HepG2 (cell line): ENCODE measurements around the gene GABRB3.

Experiments
- BRCA1 ChIP-seq: sonication (generic); formaldehyde crosslinking; IDR thresholded peaks from 2 replicates; pipeline ENCODE4 v1.4.0; 2020; ENCODE audit warnings: missing genetic modification reagents
- CTCF ChIP-seq: sonication (generic); formaldehyde crosslinking; IDR thresholded peaks from 2 replicates; pipeline ENCODE4 v1.5.0; 2020; ENCODE audit warnings: mild to moderate bottlenecking, missing genetic modification reagents, moderate library complexity
- MED8 ChIP-seq: sonication (generic); formaldehyde crosslinking; IDR thresholded peaks from 2 replicates; pipeline ENCODE4 v1.8.1; 2023; ENCODE audit warnings: mild to moderate bottlenecking, missing genetic modification reagents; ENCODE audit not compliant: insufficient replicate concordance
- XRCC5 ChIP-seq: fragments of 200-400 bp; formaldehyde crosslinking; optimal IDR thresholded peaks from 2 replicates; pipeline ENCODE3; 2017; ENCODE audit warnings: mild to moderate bottlenecking, low read length

- no peak for TF ChIP-seq MED8
- no peak for TF ChIP-seq CTCF (CRISPR knock-in tag)
- TF ChIP-seq BRCA1 (CRISPR knock-in tag) = no peak
- TF ChIP-seq XRCC5 = no peak
These were observed 33.9 kb downstream of the GABRB3 start for GRCh38 chr15:26738996-26739395.
